SU-DHL-6 (cell line): ENCODE measurements around the gene FAM13C.

Source experiments
- CTCF ChIP-seq: fragments of 200-600 bp; sonication (generic); IDR thresholded peaks from one replicate; pipeline ENCODE4 v1.5.1; 2017; ENCODE audit warnings: antibody characterized with exemption, mild to moderate bottlenecking, low read length, moderate library complexity; ENCODE audit not compliant: insufficient read depth, poor library complexity, severe bottlenecking
- EZH2phosphoT487 ChIP-seq: fragments of 200-600 bp; sonication (generic), shearing (Covaris generic); conservative IDR thresholded peaks from 2 replicates; pipeline ENCODE4 v1.6.1; 2018; ENCODE audit warnings: mild to moderate bottlenecking, antibody characterized with exemption, low read length, moderate library complexity, mixed read lengths

DNA sequence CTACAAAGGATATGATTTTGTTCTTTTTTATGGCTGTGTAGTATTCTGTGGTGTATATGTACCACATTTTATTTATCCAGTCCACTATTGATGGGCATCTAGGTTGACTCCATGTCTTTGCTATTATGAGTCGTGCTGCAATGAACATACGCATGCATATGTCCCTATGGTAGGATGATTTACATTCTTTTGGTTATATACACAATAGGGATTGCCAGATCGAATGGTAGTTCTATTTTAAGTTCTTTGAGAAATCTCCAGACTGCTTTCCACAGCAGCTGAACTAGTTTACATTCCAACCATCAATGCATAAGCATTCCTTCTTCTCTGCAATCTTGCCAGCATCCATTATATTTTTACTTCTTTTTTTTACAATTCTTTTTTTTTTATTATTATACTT, 35.6 kb upstream of the FAM13C start:
- TF ChIP-seq CTCF (no peak), EZH2phosphoT487 (no peak)
